Measurements from ENCODE around the gene MARVELD3.

Gene MARVELD3

GRCh38 chr16:71622088-71622487, 3.9 kb upstream of the MARVELD3 start:
- DNase-seq (ENCODE audit: low read depth in 2 of 2), result no peak

GRCh38 chr16:71623597-71623996, 2.4 kb upstream of the MARVELD3 start:
- no peak for DNase-seq (ENCODE audit: low read depth in 2 of 2)

GRCh38 chr16:71625113-71625850, 702 bp upstream of the MARVELD3 start:
- DNase-seq (ENCODE audit: low read depth in 2 of 2), result no peak

- DNase-seq (ENCODE audit: low read depth in 2 of 2), result no peak
Observed at GRCh38 chr16:71626858-71627213, 852 bp downstream of the MARVELD3 start.

GRCh38 chr16:71627731-71628181, 1.8 kb downstream of the MARVELD3 start:
- DNase-seq (ENCODE audit: low read depth in 2 of 2), result no peak

GRCh38 chr16:71628810-71629209, 2.8 kb downstream of the MARVELD3 start:
- no peak for DNase-seq (ENCODE audit: low read depth in 2 of 2)

- no peak for DNase-seq (ENCODE audit: low read depth in 2 of 2)
Observed at GRCh38 chr16:71629278-71630016, 3.5 kb downstream of the MARVELD3 start.

- no peak for DNase-seq (ENCODE audit: low read depth in 2 of 2)
Observed at GRCh38 chr16:71630808-71631207, 4.8 kb downstream of the MARVELD3 start.

GRCh38 chr16:71631776-71632175, 5.8 kb downstream of the MARVELD3 start:
- no peak for DNase-seq (ENCODE audit: low read depth in 2 of 2)

- DNase-seq (ENCODE audit: low read depth in 2 of 2), result no peak
Observed at GRCh38 chr16:71635632-71636031, 9.6 kb downstream of the MARVELD3 start.

- no peak for DNase-seq (ENCODE audit: low read depth in 2 of 2)
Observed at GRCh38 chr16:71637398-71637797, 11.4 kb downstream of the MARVELD3 start.

- no peak for DNase-seq (ENCODE audit: low read depth in 2 of 2)
Observed at GRCh38 chr16:71645450-71645849, 19.5 kb downstream of the MARVELD3 start.

- no peak for DNase-seq (ENCODE audit: low read depth in 2 of 2)
Observed at GRCh38 chr16:71647391-71647790, 21.4 kb downstream of the MARVELD3 start.

- DNase-seq (ENCODE audit: low read depth in 2 of 2), result no peak
Observed at GRCh38 chr16:71648162-71648561, 22.2 kb downstream of the MARVELD3 start.

- DNase-seq (ENCODE audit: low read depth in 2 of 2), result no peak
Observed at GRCh38 chr16:71648921-71649320, 22.9 kb downstream of the MARVELD3 start.

GRCh38 chr16:71649704-71650103, 23.7 kb downstream of the MARVELD3 start:
- DNase-seq (ENCODE audit: low read depth in 2 of 2), result no peak

- DNase-seq (ENCODE audit: low read depth in 2 of 2), result no peak
Observed at GRCh38 chr16:71658771-71659170, 32.8 kb downstream of the MARVELD3 start.

GRCh38 chr16:71659471-71659870, 33.5 kb downstream of the MARVELD3 start:
- DNase-seq (ENCODE audit: low read depth in 2 of 2), result no peak

- no peak for DNase-seq (ENCODE audit: low read depth in 2 of 2)
Observed at GRCh38 chr16:71666264-71666663, 40.3 kb downstream of the MARVELD3 start.

- no peak for DNase-seq (ENCODE audit: low read depth in 2 of 2)
Observed at GRCh38 chr16:71666928-71667707, 41.1 kb downstream of the MARVELD3 start.

- DNase-seq (ENCODE audit: low read depth in 2 of 2), result no peak
Observed at GRCh38 chr16:71669926-71670536, 44.0 kb downstream of the MARVELD3 start.

GRCh38 chr16:71670537-71670936, 44.6 kb downstream of the MARVELD3 start:
- DNase-seq (ENCODE audit: low read depth in 2 of 2), result no peak
